Measurements from ENCODE around the gene PRSS57.

GRCh38 chr19:704447-704741 is 9.1 kb upstream of the PRSS57 start:
- TF ChIP-seq ZNF70 (CRISPR knock-in tag; IDR thresholded peaks at IDR 0.05), result no peak
- no peak for TF ChIP-seq ISL1 (CRISPR knock-in tag; IDR thresholded peaks at IDR 0.05)
- no peak for TF ChIP-seq RARB (CRISPR knock-in tag; IDR thresholded peaks at IDR 0.05)
